ENCODE measurements around the gene BRINP1.

The BRINP1 gene

GRCh38 chr9:119175581-119175980 is 193.7 kb downstream of the BRINP1 start:
- TF ChIP-seq GATA2 (IDR thresholded peaks at IDR 0.05; ENCODE audit: low read depth, low read length): no peak
- no peak for TF ChIP-seq GATA3 (IDR thresholded peaks at IDR 0.05; ENCODE audit: low read depth, low read length)

- no peak for TF ChIP-seq GATA2 (IDR thresholded peaks at IDR 0.05; ENCODE audit: low read depth, low read length)
- no peak for TF ChIP-seq GATA3 (IDR thresholded peaks at IDR 0.05; ENCODE audit: low read depth, low read length)
Measured at GRCh38 chr9:119167876-119168275, 201.4 kb downstream of the BRINP1 start.

GRCh38 chr9:119167267-119167666 is 202.0 kb downstream of the BRINP1 start:
- TF ChIP-seq GATA2 (IDR thresholded peaks at IDR 0.05; ENCODE audit: low read depth, low read length): no peak
- TF ChIP-seq GATA3 (IDR thresholded peaks at IDR 0.05; ENCODE audit: low read depth, low read length): no peak

DNA sequence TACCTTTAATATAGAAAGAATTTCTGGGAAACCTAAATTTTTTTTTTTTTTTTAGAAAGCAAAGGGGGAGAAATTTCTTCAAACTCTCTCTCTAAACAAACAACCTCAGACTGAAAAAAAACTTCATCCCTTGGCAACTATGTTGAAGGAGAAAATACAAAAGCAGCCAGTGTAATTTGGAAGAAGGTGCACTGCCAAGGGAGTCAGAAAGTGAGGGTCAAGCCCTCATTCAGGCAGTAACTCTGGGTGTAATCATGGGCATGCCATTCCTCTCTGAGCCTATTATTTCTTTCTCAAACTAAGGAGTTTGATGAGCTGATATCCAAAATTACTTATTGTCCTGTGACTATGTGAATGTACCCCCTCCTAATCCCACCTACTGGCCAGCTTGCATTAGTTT is 203.1 kb downstream of the BRINP1 start:
- TF ChIP-seq GATA2 (IDR thresholded peaks at IDR 0.05; ENCODE audit: low read depth, low read length) (no peak), GATA3 (IDR thresholded peaks at IDR 0.05; ENCODE audit: low read depth, low read length) (no peak)

DNA sequence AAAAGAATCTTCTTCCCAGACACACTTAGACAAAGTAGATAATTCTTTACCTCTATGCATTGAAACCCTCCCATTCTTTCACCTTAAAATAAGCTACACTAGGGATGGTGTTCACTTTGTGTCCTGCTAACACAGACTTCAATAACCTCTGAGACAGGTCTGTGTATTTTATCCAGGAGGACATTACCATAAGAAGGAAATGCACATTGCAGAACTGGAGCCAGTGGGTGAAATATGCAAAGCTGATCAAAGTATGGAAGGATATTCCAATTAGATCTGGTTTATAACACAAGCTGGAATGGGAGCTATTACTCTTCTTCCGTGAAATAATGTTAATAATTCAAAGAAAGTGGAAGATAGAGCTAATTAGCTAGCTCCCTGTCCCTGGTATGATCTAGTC is 204.1 kb downstream of the BRINP1 start:
- TF ChIP-seq GATA3 (IDR thresholded peaks at IDR 0.05; ENCODE audit: low read depth, low read length) (no peak), GATA2 (IDR thresholded peaks at IDR 0.05; ENCODE audit: low read depth, low read length) (no peak)

GRCh38 chr9:119164716-119165115 is 204.5 kb downstream of the BRINP1 start:
- no peak for TF ChIP-seq GATA2 (IDR thresholded peaks at IDR 0.05; ENCODE audit: low read depth, low read length)
- no peak for TF ChIP-seq GATA3 (IDR thresholded peaks at IDR 0.05; ENCODE audit: low read depth, low read length)

GRCh38 chr9:119160551-119160950 is 208.7 kb downstream of the BRINP1 start:
- TF ChIP-seq GATA3 (IDR thresholded peaks at IDR 0.05; ENCODE audit: low read depth, low read length) (no peak), GATA2 (IDR thresholded peaks at IDR 0.05; ENCODE audit: low read depth, low read length) (no peak)

DNA sequence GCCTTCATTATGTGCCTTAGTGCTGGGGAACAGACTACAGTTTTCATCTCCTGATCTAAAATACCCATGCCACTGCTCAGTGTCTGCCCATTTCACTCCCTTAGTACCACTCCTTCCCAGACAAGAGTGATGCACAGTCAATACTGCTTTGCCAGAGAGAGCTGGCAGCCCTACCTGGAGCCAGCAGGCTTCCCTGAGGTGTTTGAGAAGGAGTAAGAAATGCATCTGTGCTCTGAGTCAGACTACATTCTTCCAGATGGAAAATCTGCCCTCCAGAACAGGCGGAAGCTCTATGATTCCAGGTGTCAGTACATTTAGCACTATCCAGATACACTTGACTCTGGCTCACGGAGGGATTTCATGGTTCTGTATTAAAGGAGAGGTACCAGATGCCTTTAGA is 209.8 kb downstream of the BRINP1 start:
- no peak for TF ChIP-seq GATA3 (IDR thresholded peaks at IDR 0.05; ENCODE audit: low read depth, low read length)

DNA sequence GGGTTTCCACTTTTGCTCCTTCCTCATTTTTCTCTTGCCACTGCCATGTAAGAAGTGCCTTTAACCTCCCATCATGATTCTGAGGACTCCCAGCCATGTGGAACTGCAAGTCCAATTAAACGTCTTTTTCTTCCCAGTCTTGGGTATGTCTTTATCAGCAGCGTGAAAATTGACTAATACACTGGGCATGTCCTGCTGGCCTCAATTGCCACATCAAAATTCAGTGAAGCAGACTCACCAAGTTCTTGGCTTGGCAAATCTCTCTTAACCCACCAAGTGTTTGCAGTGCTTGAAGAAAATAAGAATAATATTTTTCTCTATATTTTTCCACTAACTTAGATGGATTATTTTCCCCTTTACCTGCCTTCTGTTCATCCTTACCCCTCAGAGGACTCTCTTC is 212.0 kb downstream of the BRINP1 start:
- TF ChIP-seq GATA3 (IDR thresholded peaks at IDR 0.05; ENCODE audit: low read depth, low read length) (no peak), GATA2 (IDR thresholded peaks at IDR 0.05; ENCODE audit: low read depth, low read length) (no peak)

GRCh38 chr9:119156354-119156753 is 212.9 kb downstream of the BRINP1 start:
- TF ChIP-seq GATA3 (IDR thresholded peaks at IDR 0.05; ENCODE audit: low read depth, low read length) (no peak), GATA2 (IDR thresholded peaks at IDR 0.05; ENCODE audit: low read depth, low read length) (no peak)

DNA sequence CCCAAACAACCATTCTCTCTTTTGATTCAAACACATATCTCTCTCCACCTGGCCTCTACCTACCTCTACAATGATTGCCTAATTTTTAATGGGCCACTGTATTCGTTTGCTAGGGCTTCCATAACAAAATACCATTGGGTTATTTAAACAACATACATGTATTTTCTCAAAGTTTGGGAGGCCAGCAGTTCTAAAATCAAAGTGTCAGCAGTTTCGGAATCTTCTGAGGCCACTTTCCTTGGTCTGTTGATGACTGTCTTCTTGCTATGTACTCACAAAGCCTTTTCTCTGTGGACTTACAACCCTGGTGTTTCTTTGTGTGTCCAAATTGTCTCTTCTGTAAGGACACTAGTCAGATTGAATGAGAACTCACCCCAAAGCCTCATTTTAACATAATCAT is 214.7 kb downstream of the BRINP1 start:
- TF ChIP-seq GATA2 (IDR thresholded peaks at IDR 0.05; ENCODE audit: low read depth, low read length): no peak
- no peak for TF ChIP-seq GATA3 (IDR thresholded peaks at IDR 0.05; ENCODE audit: low read depth, low read length)

DNA sequence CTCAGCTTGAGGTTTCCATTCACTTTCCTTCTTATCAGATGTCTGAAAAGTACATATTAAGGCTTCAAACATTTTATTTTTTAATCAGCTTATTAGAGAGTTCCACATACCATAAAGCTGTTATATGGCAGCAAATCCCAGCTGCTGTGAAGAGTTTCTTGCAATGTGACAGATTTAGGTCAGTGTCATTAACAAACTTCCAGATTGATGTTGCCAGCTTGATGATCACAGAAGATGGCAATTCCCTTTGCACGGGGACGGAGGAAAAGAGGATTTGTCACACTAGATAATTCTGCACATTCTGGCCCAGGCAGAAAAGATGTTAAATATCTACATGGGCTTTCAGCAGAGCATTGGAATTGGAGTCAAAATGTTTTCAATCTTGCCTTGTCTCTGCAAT is 215.8 kb downstream of the BRINP1 start:
- TF ChIP-seq GATA3 (IDR thresholded peaks at IDR 0.05; ENCODE audit: low read depth, low read length): no peak
- no peak for TF ChIP-seq GATA2 (IDR thresholded peaks at IDR 0.05; ENCODE audit: low read depth, low read length)

DNA sequence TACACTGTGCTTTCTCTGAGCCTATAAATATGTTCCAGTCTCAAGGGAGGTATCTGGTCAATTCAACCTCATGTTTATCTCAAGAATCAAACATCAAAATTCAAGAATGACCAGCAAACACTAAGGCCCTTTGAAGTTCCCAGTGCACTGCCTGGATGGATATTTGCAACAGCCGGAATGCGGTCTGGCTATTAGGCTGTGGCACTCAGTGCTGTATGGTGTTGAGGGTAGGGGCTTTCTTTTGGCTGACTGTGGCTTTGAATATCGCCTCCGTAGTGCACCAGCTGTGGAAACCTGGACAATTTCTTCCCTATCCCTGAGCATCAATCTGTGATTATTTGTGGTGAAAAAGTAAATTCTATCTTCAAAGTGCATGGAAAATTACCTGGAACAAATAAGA is 220.4 kb downstream of the BRINP1 start:
- no peak for TF ChIP-seq GATA3 (IDR thresholded peaks at IDR 0.05; ENCODE audit: low read depth, low read length)
- TF ChIP-seq GATA2 (IDR thresholded peaks at IDR 0.05; ENCODE audit: low read depth, low read length): no peak

DNA sequence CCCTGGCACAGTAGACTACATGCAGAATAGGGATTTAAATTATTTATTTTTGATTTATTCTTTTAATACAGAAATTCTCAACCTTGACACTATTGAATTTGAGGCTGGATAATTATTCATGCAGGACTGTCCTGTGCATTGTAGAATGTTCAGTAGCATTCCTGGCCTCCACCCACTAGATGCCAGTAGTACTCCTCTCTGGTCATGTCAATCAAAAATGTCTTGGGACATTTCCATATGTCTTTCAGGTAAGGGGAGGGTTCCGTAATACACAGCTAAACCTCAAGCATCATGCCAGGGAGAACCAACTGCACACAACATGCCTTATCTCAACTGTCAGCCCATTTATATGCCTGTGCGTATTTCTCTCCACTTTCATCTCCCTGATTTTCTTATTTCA is 231.8 kb downstream of the BRINP1 start:
- TF ChIP-seq GATA3 (IDR thresholded peaks at IDR 0.05; ENCODE audit: low read depth, low read length): no peak
- no peak for TF ChIP-seq GATA2 (IDR thresholded peaks at IDR 0.05; ENCODE audit: low read depth, low read length)

GRCh38 chr9:119126040-119126439 is 243.2 kb downstream of the BRINP1 start:
- TF ChIP-seq GATA3 (IDR thresholded peaks at IDR 0.05; ENCODE audit: low read depth, low read length) (no peak), GATA2 (IDR thresholded peaks at IDR 0.05; ENCODE audit: low read depth, low read length) (peak; percentile 31; the same call in 1 of the 2 replicates)

DNA sequence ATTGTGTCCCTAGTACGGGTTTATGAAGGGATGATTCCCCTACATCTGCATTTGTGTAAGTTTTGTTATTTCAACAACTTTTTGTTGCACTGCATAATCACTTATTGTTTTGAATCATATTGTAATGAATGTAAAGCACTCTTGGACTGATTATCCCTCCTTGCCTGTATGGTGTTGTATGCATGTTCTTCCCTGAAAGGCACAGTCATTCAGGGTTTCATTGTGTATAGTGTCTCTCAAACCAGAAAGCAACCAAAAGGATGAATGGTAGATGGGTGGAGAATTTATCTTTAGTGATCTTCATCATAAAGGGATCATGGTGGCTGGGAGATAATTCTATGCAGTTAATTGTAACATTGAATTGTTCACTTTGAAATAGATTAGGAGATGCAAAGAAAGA is 247.3 kb downstream of the BRINP1 start:
- TF ChIP-seq GATA2 (IDR thresholded peaks at IDR 0.05; ENCODE audit: low read depth, low read length) (no peak), GATA3 (IDR thresholded peaks at IDR 0.05; ENCODE audit: low read depth, low read length) (no peak)
